ENCODE results near the gene RNGTT.

RNGTT gene

GRCh38 chr6:88866856-88867255 is 96.6 kb downstream of the RNGTT start:
- Mint-ChIP-seq H3K27ac (no peak overlapping the region), H3K27me3 (no peaks in the 10 kb centered on the region), H3K4me1 (peaks cover 44% of the 10 kb centered on the region), H3K36me3 (peaks cover 14% of the 10 kb centered on the region), H3K4me3 (no peak overlapping the region), H3K9me3 (no peaks in the 10 kb centered on the region)

GRCh38 chr6:88865275-88865674 is 98.1 kb downstream of the RNGTT start:
- H3K36me3 Mint-ChIP-seq: peaks cover 16% of the 10 kb centered on the region
- peak overlapping the region; percentile 31 for H3K4me3 Mint-ChIP-seq
- H3K27ac Mint-ChIP-seq: no peak overlapping the region
- H3K9me3 Mint-ChIP-seq: no peaks in the 10 kb centered on the region
- H3K27me3 Mint-ChIP-seq: no peaks in the 10 kb centered on the region
- peaks cover 44% of the 10 kb centered on the region for H3K4me1 Mint-ChIP-seq

DNA sequence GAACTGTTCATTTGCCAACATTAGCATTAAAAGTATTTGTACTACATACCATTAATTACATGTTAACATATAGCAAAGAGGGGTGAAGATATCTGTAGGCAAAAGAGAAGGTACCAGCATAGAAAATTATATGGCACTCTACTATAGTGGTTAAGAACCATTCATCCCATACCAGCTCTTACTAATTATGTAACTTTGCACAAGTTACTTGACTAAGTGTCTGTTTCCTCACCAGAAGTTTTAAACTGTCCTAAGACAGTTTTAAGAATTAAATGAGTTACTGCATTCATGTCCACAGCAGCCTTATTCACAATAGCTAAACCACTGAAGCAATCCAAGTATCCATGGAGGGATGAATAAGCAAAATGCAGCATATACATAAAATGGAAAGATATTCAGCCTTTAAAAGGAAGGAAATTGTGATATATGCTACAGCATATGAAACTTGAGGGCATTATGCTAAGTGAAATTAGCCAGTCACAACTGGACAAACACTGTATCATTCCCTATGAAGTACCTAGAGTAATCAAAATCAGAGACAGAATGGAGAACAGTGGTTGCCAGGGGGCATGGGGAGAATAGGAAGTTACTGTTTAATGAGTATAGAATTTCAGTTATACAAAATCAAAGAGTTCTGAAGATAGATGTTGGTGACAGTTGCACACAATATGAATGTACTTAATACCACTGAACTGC is 98.9 kb downstream of the RNGTT start:
- no peak overlapping the region for H3K4me3 Mint-ChIP-seq
- H3K4me1 Mint-ChIP-seq: peaks cover 44% of the 10 kb centered on the region
- peaks cover 16% of the 10 kb centered on the region for H3K36me3 Mint-ChIP-seq
- no peaks in the 10 kb centered on the region for H3K27me3 Mint-ChIP-seq
- no peak overlapping the region for H3K27ac Mint-ChIP-seq
- H3K9me3 Mint-ChIP-seq: no peaks in the 10 kb centered on the region

- no peaks in the 10 kb centered on the region for H3K9me3 Mint-ChIP-seq
- no peak overlapping the region for H3K27ac Mint-ChIP-seq
- no peak overlapping the region for H3K4me3 Mint-ChIP-seq
- H3K36me3 Mint-ChIP-seq: peaks cover 11% of the 10 kb centered on the region
- peaks cover 14% of the 10 kb centered on the region for H3K4me1 Mint-ChIP-seq
- H3K27me3 Mint-ChIP-seq: no peaks in the 10 kb centered on the region
Observed at GRCh38 chr6:88860310-88860709, 103.1 kb downstream of the RNGTT start.

DNA sequence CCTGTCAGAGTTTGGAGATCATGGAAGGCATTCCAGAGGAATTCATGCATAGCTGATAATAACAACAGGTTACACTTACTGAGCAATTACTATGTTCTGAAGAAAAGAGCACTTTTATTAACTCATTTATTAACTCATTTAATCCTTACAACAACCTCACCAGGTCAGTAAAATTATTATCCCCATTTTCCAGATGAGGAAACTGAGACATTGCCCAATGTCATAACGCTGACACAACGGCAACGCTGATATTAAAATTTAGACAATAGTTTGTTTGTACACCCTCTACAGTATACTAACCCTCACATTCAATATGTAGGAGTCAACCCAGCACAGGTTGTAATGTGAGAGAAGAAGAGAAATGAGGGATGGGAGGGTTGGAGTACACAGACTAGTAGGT is 105.0 kb downstream of the RNGTT start:
- Mint-ChIP-seq H3K4me1 (peaks cover 5% of the 10 kb centered on the region), H3K27me3 (no peaks in the 10 kb centered on the region), H3K9me3 (no peaks in the 10 kb centered on the region), H3K4me3 (no peak overlapping the region), H3K36me3 (peaks cover 12% of the 10 kb centered on the region), H3K27ac (no peak overlapping the region)

GRCh38 chr6:88856566-88856965 is 106.9 kb downstream of the RNGTT start:
- no peak overlapping the region for H3K4me3 Mint-ChIP-seq
- peaks cover 17% of the 10 kb centered on the region for H3K36me3 Mint-ChIP-seq
- no peak overlapping the region for H3K27ac Mint-ChIP-seq
- H3K4me1 Mint-ChIP-seq: peaks cover 5% of the 10 kb centered on the region
- no peaks in the 10 kb centered on the region for H3K9me3 Mint-ChIP-seq
- H3K27me3 Mint-ChIP-seq: no peaks in the 10 kb centered on the region

GRCh38 chr6:88855541-88856147 is 107.8 kb downstream of the RNGTT start:
- H3K27me3 Mint-ChIP-seq: no peaks in the 10 kb centered on the region
- H3K4me3 Mint-ChIP-seq: no peak overlapping the region
- H3K4me1 Mint-ChIP-seq: peaks cover 5% of the 10 kb centered on the region
- H3K9me3 Mint-ChIP-seq: no peaks in the 10 kb centered on the region
- H3K27ac Mint-ChIP-seq: no peak overlapping the region
- H3K36me3 Mint-ChIP-seq: peaks cover 15% of the 10 kb centered on the region

- Mint-ChIP-seq H3K4me3 (no peak overlapping the region), H3K4me1 (peaks cover 10% of the 10 kb centered on the region), H3K27ac (no peak overlapping the region), H3K36me3 (peaks cover 15% of the 10 kb centered on the region), H3K27me3 (no peaks in the 10 kb centered on the region), H3K9me3 (no peaks in the 10 kb centered on the region)
Observed at GRCh38 chr6:88852775-88853174, 110.6 kb downstream of the RNGTT start.

- Mint-ChIP-seq H3K27me3 (no peaks in the 10 kb centered on the region), H3K36me3 (peaks cover 16% of the 10 kb centered on the region), H3K9me3 (no peaks in the 10 kb centered on the region), H3K4me1 (peaks cover 10% of the 10 kb centered on the region), H3K27ac (no peak overlapping the region), H3K4me3 (no peak overlapping the region)
Observed at GRCh38 chr6:88852000-88852399, 111.4 kb downstream of the RNGTT start.

DNA sequence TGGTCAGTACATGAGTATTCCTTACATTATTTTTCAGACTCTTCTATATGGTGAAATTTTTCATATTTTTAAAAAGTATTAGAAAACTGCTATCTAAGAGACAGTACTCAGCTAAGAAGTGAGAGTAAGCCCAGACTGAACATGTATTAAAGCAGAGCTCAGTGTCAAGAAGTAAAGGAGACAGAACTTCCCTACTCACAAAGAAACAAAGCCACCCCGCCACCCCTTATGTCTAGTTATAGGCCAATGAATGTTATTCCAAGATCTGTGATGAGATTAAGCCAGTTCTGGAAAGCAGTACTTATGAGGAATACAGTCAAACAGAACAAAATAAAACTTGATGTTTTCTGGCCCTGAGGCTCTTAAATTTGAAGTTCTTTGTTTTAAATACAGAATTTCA is 114.5 kb downstream of the RNGTT start:
- Mint-ChIP-seq H3K27me3 (no peaks in the 10 kb centered on the region), H3K36me3 (peaks cover 17% of the 10 kb centered on the region), H3K27ac (no peak overlapping the region), H3K4me3 (no peak overlapping the region), H3K9me3 (no peaks in the 10 kb centered on the region), H3K4me1 (peaks cover 4% of the 10 kb centered on the region)

DNA sequence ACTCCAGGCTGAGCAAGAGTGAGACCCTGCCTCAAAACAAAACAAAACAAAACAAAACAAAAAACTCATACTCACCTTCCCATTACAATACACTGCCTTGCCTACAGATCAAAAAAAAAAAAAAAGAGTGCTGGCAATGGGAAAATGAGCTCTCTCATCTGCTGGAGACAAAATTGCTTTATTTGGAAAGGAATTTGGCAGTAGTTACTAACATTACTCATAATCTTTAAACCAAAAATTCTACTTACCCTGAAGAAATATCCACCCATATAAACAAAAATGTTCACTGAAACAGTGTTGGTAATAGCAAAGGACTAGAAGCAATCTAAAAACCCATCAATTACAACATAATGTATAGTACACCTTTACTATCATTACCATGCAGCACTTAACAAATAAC is 120.4 kb downstream of the RNGTT start:
- no peaks in the 10 kb centered on the region for H3K4me1 Mint-ChIP-seq
- no peaks in the 10 kb centered on the region for H3K27me3 Mint-ChIP-seq
- peaks cover 5% of the 10 kb centered on the region for H3K9me3 Mint-ChIP-seq
- H3K36me3 Mint-ChIP-seq: peaks cover 45% of the 10 kb centered on the region
- no peak overlapping the region for H3K27ac Mint-ChIP-seq
- no peak overlapping the region for H3K4me3 Mint-ChIP-seq

- peaks cover 46% of the 10 kb centered on the region for H3K36me3 Mint-ChIP-seq
- H3K9me3 Mint-ChIP-seq: peaks cover 5% of the 10 kb centered on the region
- H3K4me1 Mint-ChIP-seq: no peaks in the 10 kb centered on the region
- H3K27me3 Mint-ChIP-seq: no peaks in the 10 kb centered on the region
- H3K4me3 Mint-ChIP-seq: no peak overlapping the region
- no peak overlapping the region for H3K27ac Mint-ChIP-seq
Observed at GRCh38 chr6:88842320-88842719, 121.1 kb downstream of the RNGTT start.

DNA sequence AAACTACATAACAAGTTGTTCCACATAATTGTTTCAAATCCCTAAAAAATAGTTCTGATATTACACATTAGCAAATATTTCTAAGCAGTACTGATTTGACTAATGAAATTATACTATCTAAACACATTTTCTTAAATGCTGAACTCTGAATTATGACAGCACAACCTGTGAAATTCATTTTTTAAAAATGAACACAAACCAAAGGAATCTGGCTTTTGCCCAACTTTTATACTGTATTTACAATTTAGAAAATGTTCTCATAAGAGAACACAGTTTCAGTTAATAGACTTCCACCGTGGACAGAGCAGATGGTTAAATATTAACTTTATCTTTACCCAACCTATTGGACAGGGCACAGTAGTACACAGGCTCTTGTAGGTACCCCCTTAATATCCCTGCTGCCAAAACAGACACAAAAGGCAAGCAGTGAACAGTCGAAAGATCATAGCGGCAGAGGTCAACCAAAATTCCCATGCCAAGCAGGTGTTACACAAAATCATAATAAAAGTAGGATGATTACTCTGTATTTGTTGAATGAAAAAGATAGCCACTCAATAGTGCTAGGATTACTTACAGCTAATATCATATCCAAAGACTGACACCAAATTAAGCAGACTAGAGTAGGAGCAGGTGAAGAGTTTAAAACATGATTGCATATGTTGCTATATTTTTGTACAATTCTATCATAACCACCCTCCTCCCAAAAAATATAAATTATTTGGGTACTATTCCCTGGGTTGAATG is 122.5 kb downstream of the RNGTT start:
- H3K36me3 Mint-ChIP-seq: peaks cover 54% of the 10 kb centered on the region
- H3K9me3 Mint-ChIP-seq: peaks cover 5% of the 10 kb centered on the region
- no peak overlapping the region for H3K27ac Mint-ChIP-seq
- no peaks in the 10 kb centered on the region for H3K4me1 Mint-ChIP-seq
- H3K4me3 Mint-ChIP-seq: no peak overlapping the region
- H3K27me3 Mint-ChIP-seq: no peaks in the 10 kb centered on the region

DNA sequence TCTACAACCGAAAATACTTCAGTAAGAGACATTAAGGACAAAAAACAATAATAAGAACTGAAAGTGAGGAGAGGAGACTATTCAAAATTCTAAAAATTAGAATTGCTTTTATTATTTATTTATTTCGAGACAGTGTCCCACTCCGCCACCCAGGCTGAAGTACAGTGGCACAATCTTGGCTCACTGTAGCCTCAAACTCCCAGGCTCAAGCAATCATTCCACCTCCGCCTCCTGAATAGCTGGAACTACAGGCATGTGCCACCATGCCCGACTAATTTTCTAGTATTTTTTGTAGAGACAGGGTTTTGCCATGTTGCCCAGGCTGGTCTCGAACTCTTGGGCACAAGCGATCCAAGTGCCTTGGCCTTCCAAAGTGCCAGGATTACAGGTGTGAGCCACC is 123.1 kb downstream of the RNGTT start:
- Mint-ChIP-seq H3K27ac (no peak overlapping the region), H3K27me3 (no peaks in the 10 kb centered on the region), H3K36me3 (peaks cover 56% of the 10 kb centered on the region), H3K9me3 (peaks cover 5% of the 10 kb centered on the region), H3K4me3 (no peak overlapping the region), H3K4me1 (no peaks in the 10 kb centered on the region)

GRCh38 chr6:88839280-88839679 is 124.1 kb downstream of the RNGTT start:
- Mint-ChIP-seq H3K36me3 (peaks cover 58% of the 10 kb centered on the region), H3K27ac (no peak overlapping the region), H3K9me3 (peaks cover 5% of the 10 kb centered on the region), H3K4me1 (no peaks in the 10 kb centered on the region), H3K4me3 (no peak overlapping the region), H3K27me3 (no peaks in the 10 kb centered on the region)

DNA sequence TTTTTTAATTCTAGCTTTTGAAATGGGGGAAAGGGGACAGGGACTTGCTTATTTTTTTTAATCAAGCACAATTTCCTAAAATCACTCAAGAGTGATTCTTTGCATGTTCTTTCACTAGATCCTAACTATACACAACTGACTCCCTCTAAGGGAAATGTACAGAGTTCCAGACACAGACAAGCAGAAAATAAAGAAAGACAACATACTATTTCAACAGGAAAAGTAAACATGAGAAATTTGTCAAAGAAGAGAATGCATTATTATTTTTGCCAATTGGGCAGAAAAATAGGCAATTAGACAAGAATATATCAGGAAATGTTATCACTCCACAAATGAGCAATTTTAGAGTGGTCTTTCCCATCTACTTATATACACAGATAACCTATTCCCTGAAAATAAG is 128.2 kb downstream of the RNGTT start:
- no peaks in the 10 kb centered on the region for H3K27me3 Mint-ChIP-seq
- no peak overlapping the region for H3K27ac Mint-ChIP-seq
- H3K4me1 Mint-ChIP-seq: peaks cover 8% of the 10 kb centered on the region
- H3K9me3 Mint-ChIP-seq: peaks cover 10% of the 10 kb centered on the region
- no peak overlapping the region for H3K4me3 Mint-ChIP-seq
- H3K36me3 Mint-ChIP-seq: peaks cover 71% of the 10 kb centered on the region

Measured in activated naive CD4-positive, alpha-beta T cell treated with anti-CD3 and anti-CD28 coated beads, Interleukin-2, amount 50 U/mL, for 24 hours (primary cell).